Measurements from ENCODE around the gene CCL1. TPM values are rescaled to one million over a fixed set of nuclear protein-coding genes. Genes with fewer than 3 reads are reported as not detected.

CCL1 gene, protein sequence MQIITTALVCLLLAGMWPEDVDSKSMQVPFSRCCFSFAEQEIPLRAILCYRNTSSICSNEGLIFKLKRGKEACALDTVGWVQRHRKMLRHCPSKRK
- total RNA-seq, result not detected
- polyA plus RNA-seq, result not detected
- long read RNA-seq, donor 1, result 0 reads
- long read RNA-seq, donor 2, result 0 reads
- long read RNA-seq, donor 3, result 0 reads
- long read RNA-seq, donor 4, result 0 reads
- long read RNA-seq, donor 5, result 0 reads
- long read RNA-seq, donor 6, result 0 reads
- long read RNA-seq, donor 7, result 0 reads
- long read RNA-seq, donor 8, result 0 reads
- long read RNA-seq, donor 9, result 0 reads
- long read RNA-seq, donor 10, result 0 reads

GRCh38 chr17:34363183-34363661 lies at the start of gene CCL1:
Gene CCL1 (minus strand): TSS chr17:34363233. CDS start chr17:34363161, 72 bp downstream.
- no peak within 1 kb of the TSS for H3K27ac ChIP-seq
- peaks cover 0 to 54% (median 0%) of the 10 kb centered on the region in 3 donors for H3K27me3 ChIP-seq
- no peak for DNase-seq
- no peaks in the 10 kb centered on the region for H3K9me3 ChIP-seq
- no peak within 1 kb of the TSS for H3K4me3 ChIP-seq
- TF ChIP-seq POLR2AphosphoS5 (IDR thresholded peaks at IDR 0.05) (no peak), POLR2A (IDR thresholded peaks at IDR 0.05) (no peak), EP300 (IDR thresholded peaks at IDR 0.05) (no peak), CTCF (IDR thresholded peaks at IDR 0.05) (no peak)
- 35 to 62% (median 43%) methylated on average over 5 of the region's 5 CpGs for WGBS, 5 donors
- intact Hi-C loops (cut with DNase I; ENCODE audit: low total_unique reads), result loop anchor here (5.0 kb wide), 1 partner anchor 161 kb away; no protein-coding TSS in a partner anchor
- H3K36me3 ChIP-seq, result no peaks in the 10 kb centered on the region
- no peaks in the 10 kb centered on the region for H3K4me1 ChIP-seq

DNA sequence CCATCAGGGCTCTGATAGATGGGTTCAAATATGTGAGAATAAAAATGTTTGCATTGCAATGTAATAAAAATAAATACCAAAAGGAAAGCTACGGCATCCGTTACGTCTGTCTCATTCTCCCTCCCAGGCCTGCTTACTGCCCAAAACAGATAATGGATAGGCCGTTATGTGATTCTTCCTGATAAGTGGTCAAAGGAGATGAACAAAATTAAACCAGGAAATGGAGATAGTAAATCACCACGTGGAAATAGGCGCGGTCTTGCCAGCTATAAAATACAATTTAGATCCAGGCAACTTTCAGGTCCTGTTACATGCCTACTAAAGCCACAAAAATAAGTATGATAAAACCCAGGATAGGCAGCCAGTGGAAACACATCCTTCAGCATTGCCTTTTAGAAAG lies 49.5 kb upstream of the CCL1 start:
- Histone ChIP-seq H3K4me1 (no peaks in the 10 kb centered on the region), H3K4me3 (no peak overlapping the region), H3K27me3 (peaks cover 3 to 74% (median 24%) of the 10 kb centered on the region in 3 donors), H3K9me3 (no peaks in the 10 kb centered on the region), H3K27ac (no peak overlapping the region), H3K36me3 (no peaks in the 10 kb centered on the region)
- intact Hi-C loops (cut with DNase I; ENCODE audit: low total_unique reads), result no loop called here
- no peak for DNase-seq
- no peak for TF ChIP-seq POLR2A (IDR thresholded peaks at IDR 0.05)
- no peak for TF ChIP-seq EP300 (IDR thresholded peaks at IDR 0.05)
- TF ChIP-seq POLR2AphosphoS5 (IDR thresholded peaks at IDR 0.05), result no peak
- TF ChIP-seq CTCF (IDR thresholded peaks at IDR 0.05), result no peak
- WGBS, 5 donors, result 47 to 53% (median 47%) methylated on average over 7 of the region's 7 CpGs

DNA sequence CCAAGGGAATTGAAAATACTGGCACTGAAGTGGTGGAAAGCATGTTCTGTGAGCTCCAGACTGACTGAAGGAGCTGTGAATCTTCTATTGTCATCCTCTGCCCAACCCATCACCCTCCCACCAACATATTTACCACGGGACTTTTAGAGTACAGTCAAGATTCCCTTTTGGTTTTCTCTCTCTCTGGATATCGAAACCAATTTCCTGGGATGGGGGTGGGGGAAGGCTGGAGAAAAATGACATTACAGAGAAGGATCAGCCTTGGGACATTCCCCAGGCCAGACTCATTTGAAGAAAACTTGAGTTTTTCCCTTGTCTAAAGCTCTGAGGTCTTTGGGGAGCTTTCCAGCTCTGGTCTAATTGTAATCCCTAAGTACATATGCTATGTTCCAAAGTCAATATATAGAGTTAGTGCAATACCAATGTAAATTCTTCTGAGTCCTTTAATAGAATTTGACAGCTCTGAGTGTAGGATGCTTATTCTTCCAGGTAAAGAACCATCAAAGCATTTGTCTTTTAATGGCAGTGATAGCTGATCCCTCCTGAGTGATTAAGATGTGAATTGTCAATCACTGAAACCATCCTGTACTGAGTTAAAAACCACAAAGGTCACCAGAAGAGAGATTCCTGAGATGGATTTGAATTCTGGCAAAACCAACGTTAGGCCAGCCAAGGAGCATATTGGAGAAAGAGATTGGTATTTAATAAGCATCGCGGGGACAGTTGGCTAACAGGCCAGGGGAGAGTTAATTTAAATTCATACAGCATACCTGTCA lies 48.8 kb upstream of the CCL1 start:
- WGBS, 5 donors, result 36 to 73% (median 52%) methylated on average over 3 to 5 of the region's 5 CpGs
- Histone ChIP-seq H3K36me3 (no peaks in the 10 kb centered on the region), H3K27ac (no peak overlapping the region), H3K9me3 (no peaks in the 10 kb centered on the region), H3K4me1 (no peaks in the 10 kb centered on the region), H3K27me3 (peaks cover 3 to 77% (median 24%) of the 10 kb centered on the region in 3 donors), H3K4me3 (no peak overlapping the region)
- intact Hi-C loops (cut with DNase I; ENCODE audit: low total_unique reads), result no loop called here
- DNase-seq, result no peak
- TF ChIP-seq POLR2A (IDR thresholded peaks at IDR 0.05), result no peak
- no peak for TF ChIP-seq POLR2AphosphoS5 (IDR thresholded peaks at IDR 0.05)

DNA sequence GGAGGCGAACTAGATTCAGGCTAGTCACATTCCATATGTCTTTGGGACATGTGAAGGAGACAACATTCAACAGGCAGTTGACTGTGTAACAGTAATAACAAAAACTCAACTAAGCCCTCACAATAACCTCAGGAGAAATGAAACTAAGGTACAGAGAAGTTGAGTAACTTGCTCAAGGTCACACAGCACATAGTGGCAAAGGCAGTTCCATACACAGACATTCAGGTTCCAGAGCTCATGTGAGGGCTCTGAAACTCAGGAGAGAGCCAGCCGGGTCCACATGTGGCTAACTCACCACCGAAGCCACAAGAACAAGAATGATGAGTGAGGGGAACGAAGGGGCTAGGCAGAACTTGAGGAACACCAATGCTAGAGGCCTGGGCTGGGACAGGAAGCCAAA lies 46.3 kb upstream of the CCL1 start:
- no peaks in the 10 kb centered on the region for H3K36me3 ChIP-seq
- no peak for TF ChIP-seq POLR2A (IDR thresholded peaks at IDR 0.05)
- no peak for TF ChIP-seq CTCF (IDR thresholded peaks at IDR 0.05)
- no peak for TF ChIP-seq POLR2AphosphoS5 (IDR thresholded peaks at IDR 0.05)
- TF ChIP-seq EP300 (IDR thresholded peaks at IDR 0.05), result no peak
- DNase-seq, result no peak
- no peak overlapping the region for H3K27ac ChIP-seq
- peaks cover 3 to 57% (median 11%) of the 10 kb centered on the region in 3 donors for H3K27me3 ChIP-seq
- H3K4me1 ChIP-seq, result no peaks in the 10 kb centered on the region
- intact Hi-C loops (cut with DNase I; ENCODE audit: low total_unique reads), result no loop called here
- H3K9me3 ChIP-seq, result no peaks in the 10 kb centered on the region
- no peak overlapping the region for H3K4me3 ChIP-seq
- WGBS, 5 donors, result 70 to 84% (median 80%) methylated on average over 4 of the region's 4 CpGs
